HEK293 (cell line): ENCODE data around the gene ZNF787.
A peak's percentile ranks its signal among the peaks of the same experiment; 100 is the strongest.

Experiments used
- CTCF ChIA-PET: fragments of 350-600 bp; formaldehyde crosslinking; extraction: SDS; loops from one replicate; lab custom pipeline; 2021; ENCODE audit warnings: antibody characterized with exemption; lab: Yijun Ruan, JAX
- POLR2A ChIA-PET: fragments of 300-600 bp; formaldehyde crosslinking; extraction: SDS; loops from one replicate; lab custom pipeline; 2020; ENCODE audit warnings: antibody characterized with exemption, inconsistent platforms; lab: Yijun Ruan, JAX
- H3K27ac ChIP-seq: fragments of 200-500 bp; sonication (Bioruptor generic); 2 replicates; pipeline ENCODE4 v1.5.1; 2014; ENCODE audit warnings: low read depth, low read length, control low read depth, inconsistent platforms; ENCODE audit errors: extremely low read depth
- H3K36me3 ChIP-seq, 2 experiments: fragments of 200-500 bp in 1 of 2; sonication (Bioruptor generic) in 1 of 2; 1 replicate in 1 of 2; 2 replicates in 1 of 2; pipeline ENCODE4 v1.5.1; 2014 to 2017; ENCODE audit warnings: inconsistent platforms in 2 of 2, low read length in 2 of 2; ENCODE audit not compliant: control insufficient read depth in 2 of 2, insufficient read depth in 1 of 2
- H3K4me1 ChIP-seq: fragments of 200-500 bp; sonication (Bioruptor generic); 2 replicates; pipeline ENCODE4 v1.5.1; 2014; ENCODE audit warnings: mild to moderate bottlenecking, low read length, inconsistent platforms; ENCODE audit not compliant: control insufficient read depth, insufficient read depth
- H3K4me3 ChIP-seq: 2 replicates; pipeline ENCODE4 v1.5.1; 2011; ENCODE audit warnings: low read depth, mild to moderate bottlenecking, control low read depth, low read length, moderate library complexity
- H3K9me3 ChIP-seq: fragments of 200-500 bp; sonication (Bioruptor generic); 2 replicates; pipeline ENCODE4 v1.5.1; 2014; ENCODE audit warnings: low read depth, low read length, inconsistent platforms; ENCODE audit not compliant: control insufficient read depth, insufficient read depth
- KLF1 ChIP-seq: fragments of 450-650 bp; formaldehyde crosslinking; IDR thresholded peaks from 2 replicates; pipeline ENCODE4 v1.5.1; 2016; ENCODE audit warnings: missing biosample characterization, missing genetic modification characterization
- PBX3 ChIP-seq: sonication (generic); formaldehyde crosslinking; IDR thresholded peaks from 2 replicates; pipeline ENCODE4 v1.8.1; 2022; ENCODE audit warnings: mild to moderate bottlenecking, moderate library complexity, missing genetic modification reagents
- PRDM6 ChIP-seq: fragments of 450-650 bp; formaldehyde crosslinking; IDR thresholded peaks from 2 replicates; pipeline ENCODE4 v1.5.1; 2017; ENCODE audit warnings: missing biosample characterization, missing genetic modification characterization
- ZEB2 ChIP-seq: fragments of 450-650 bp; formaldehyde crosslinking; IDR thresholded peaks from 2 replicates; pipeline ENCODE4 v1.5.1; 2016; ENCODE audit warnings: missing biosample characterization, missing genetic modification characterization
- ZNF112 ChIP-seq: fragments of 450-650 bp; formaldehyde crosslinking; IDR thresholded peaks from 2 replicates; pipeline ENCODE4 v1.5.0; 2017; ENCODE audit warnings: missing biosample characterization, missing genetic modification characterization
- ZNF148 ChIP-seq: fragments of 450-650 bp; formaldehyde crosslinking; IDR thresholded peaks from 2 replicates; pipeline ENCODE4 v1.5.0; 2017; ENCODE audit warnings: missing biosample characterization, missing genetic modification characterization, borderline replicate concordance
- ZNF184 ChIP-seq: fragments of 450-650 bp; IDR thresholded peaks from 2 replicates; pipeline ENCODE4 v1.5.1; 2018; ENCODE audit warnings: missing biosample characterization, mild to moderate bottlenecking, missing genetic modification characterization
- ZNF19 ChIP-seq: fragments of 450-650 bp; formaldehyde crosslinking; IDR thresholded peaks from 2 replicates; pipeline ENCODE4; 2016; ENCODE audit warnings: missing biosample characterization, missing genetic modification characterization, low read depth
- ZNF239 ChIP-seq: fragments of 450-650 bp; formaldehyde crosslinking; IDR thresholded peaks from 2 replicates; pipeline ENCODE4 v1.5.1; 2016; ENCODE audit warnings: missing biosample characterization, missing genetic modification characterization
- ZNF26 ChIP-seq: fragments of 450-650 bp; formaldehyde crosslinking; IDR thresholded peaks from 2 replicates; pipeline ENCODE4 v1.5.1; 2016; ENCODE audit warnings: missing biosample characterization, missing genetic modification characterization
- ZNF37A ChIP-seq: fragments of 450-650 bp; IDR thresholded peaks from 2 replicates; pipeline ENCODE4 v1.5.1; 2018; ENCODE audit warnings: missing biosample characterization, missing genetic modification characterization
- ZNF398 ChIP-seq: fragments of 450-650 bp; formaldehyde crosslinking; IDR thresholded peaks from 2 replicates; pipeline ENCODE4 v1.5.1; 2017; ENCODE audit warnings: missing biosample characterization, missing genetic modification characterization
- ZNF426 ChIP-seq: fragments of 450-650 bp; formaldehyde crosslinking; IDR thresholded peaks from 2 replicates; pipeline ENCODE4 v1.5.1; 2017; ENCODE audit warnings: missing biosample characterization, missing genetic modification characterization, mild to moderate bottlenecking, inconsistent platforms, moderate library complexity
- ZNF514 ChIP-seq: fragments of 450-650 bp; formaldehyde crosslinking; IDR thresholded peaks from 2 replicates; pipeline ENCODE4 v1.5.1; 2016; ENCODE audit warnings: missing biosample characterization, missing genetic modification characterization
- ZNF571 ChIP-seq: fragments of 450-650 bp; formaldehyde crosslinking; IDR thresholded peaks from 2 replicates; pipeline ENCODE4 v1.5.0; 2017; ENCODE audit warnings: missing biosample characterization, missing genetic modification characterization
- ZNF704 ChIP-seq: fragments of 450-650 bp; formaldehyde crosslinking; IDR thresholded peaks from 2 replicates; pipeline ENCODE4 v1.5.1; 2016; ENCODE audit warnings: missing biosample characterization, missing genetic modification characterization
- ZNF768 ChIP-seq: fragments of 450-650 bp; formaldehyde crosslinking; IDR thresholded peaks from 2 replicates; pipeline ENCODE4 v1.5.1; 2018; ENCODE audit warnings: missing biosample characterization, mild to moderate bottlenecking, missing genetic modification characterization
- ZNF776 ChIP-seq: fragments of 450-650 bp; formaldehyde crosslinking; IDR thresholded peaks from 2 replicates; pipeline ENCODE4 v1.5.0; 2017; ENCODE audit warnings: missing biosample characterization, missing genetic modification characterization, borderline replicate concordance
- ZNF777 ChIP-seq: fragments of 450-650 bp; formaldehyde crosslinking; IDR thresholded peaks from 2 replicates; pipeline ENCODE4 v1.5.1; 2017; ENCODE audit warnings: missing biosample characterization, missing genetic modification characterization, borderline replicate concordance

ZNF787 gene

GRCh38 chr19:56120371-56121179, 520 bp downstream of the ZNF787 start (continued):
- TF ChIP-seq ZNF777 (tag by site-specific recombination) (no peak; the same call in 1 of the 2 replicates), ZNF112 (tag by site-specific recombination) (no peak), ZEB2 (0 out of 2 replicates have a peak, but pooled peaks have one; percentile 20), ZNF398 (tag by site-specific recombination) (peak; percentile 79), ZNF239 (no peak), ZNF37A (tag by site-specific recombination) (no peak), ZNF19 (tag by site-specific recombination) (no peak), ZNF514 (no peak), ZNF571 (tag by site-specific recombination) (no peak), ZNF704 (no peak), ZNF148 (tag by site-specific recombination) (no peak), ZNF776 (no peak), ZNF26 (tag by site-specific recombination) (no peak), ZNF768 (tag by site-specific recombination) (no peak), PRDM6 (tag by site-specific recombination) (no peak), ZNF184 (tag by site-specific recombination) (no peak), KLF1 (tag by site-specific recombination) (0 out of 2 replicates have a peak, but pooled peaks have one; percentile 31)
- TF ChIP-seq, all 188 proteins: peak for 36

GRCh38 chr19:56120002-56120370, 1.1 kb downstream of the ZNF787 start:
- ChIA-PET CTCF (no interaction called here), POLR2A (interaction anchor here (0.7 to 1.2 kb wide), 3 partner anchors 12 to 35 kb away, joined by 3 to 4 read pairs (median 3); partner anchors contain the start of gene ZNF444)
- TF ChIP-seq ZNF426 (no peak), PBX3 (0 out of 2 replicates have a peak, but pooled peaks have one; percentile 5)
- peaks cover 0 to 27% of the 10 kb centered on the region in 2 experiments; a peak in 2 of 3 replicates for H3K36me3 ChIP-seq
- peak overlapping the region; percentile 94 for H3K27ac ChIP-seq
- no peaks in the 10 kb centered on the region for H3K9me3 ChIP-seq
- peaks cover 3% of the 10 kb centered on the region for H3K4me1 ChIP-seq
- peak overlapping the region; percentile 74 for H3K4me3 ChIP-seq
